ENCODE data around the gene FGF9.

DNA sequence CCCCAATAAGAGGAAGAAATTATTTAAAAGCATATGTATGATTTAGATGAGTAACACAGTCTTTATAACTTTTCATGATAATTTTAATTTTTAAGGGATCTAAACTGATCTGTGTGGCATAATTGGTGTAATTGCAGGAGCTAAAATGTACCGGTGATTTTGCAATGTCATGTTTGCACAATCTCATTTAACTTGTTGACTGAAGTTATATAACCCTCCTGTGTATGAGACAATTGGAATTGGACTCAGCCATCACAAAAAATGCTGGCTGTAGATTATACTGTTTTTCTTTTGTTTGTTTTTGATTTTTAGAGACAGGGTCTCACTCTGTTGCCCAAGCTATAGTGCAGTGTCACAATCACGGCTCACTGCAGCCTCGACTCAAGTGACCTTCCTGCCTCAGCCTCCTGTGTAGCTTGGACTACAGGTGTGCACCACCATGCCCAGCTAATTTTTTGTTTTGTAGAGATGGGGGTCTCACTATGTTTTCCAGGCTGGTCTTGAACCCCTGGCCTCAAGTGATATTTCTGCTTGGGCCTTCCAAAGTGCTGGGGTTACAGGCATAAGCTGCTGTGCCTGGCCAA lies 26.1 kb downstream of the FGF9 start:
- TF ChIP-seq, protein P1, sequence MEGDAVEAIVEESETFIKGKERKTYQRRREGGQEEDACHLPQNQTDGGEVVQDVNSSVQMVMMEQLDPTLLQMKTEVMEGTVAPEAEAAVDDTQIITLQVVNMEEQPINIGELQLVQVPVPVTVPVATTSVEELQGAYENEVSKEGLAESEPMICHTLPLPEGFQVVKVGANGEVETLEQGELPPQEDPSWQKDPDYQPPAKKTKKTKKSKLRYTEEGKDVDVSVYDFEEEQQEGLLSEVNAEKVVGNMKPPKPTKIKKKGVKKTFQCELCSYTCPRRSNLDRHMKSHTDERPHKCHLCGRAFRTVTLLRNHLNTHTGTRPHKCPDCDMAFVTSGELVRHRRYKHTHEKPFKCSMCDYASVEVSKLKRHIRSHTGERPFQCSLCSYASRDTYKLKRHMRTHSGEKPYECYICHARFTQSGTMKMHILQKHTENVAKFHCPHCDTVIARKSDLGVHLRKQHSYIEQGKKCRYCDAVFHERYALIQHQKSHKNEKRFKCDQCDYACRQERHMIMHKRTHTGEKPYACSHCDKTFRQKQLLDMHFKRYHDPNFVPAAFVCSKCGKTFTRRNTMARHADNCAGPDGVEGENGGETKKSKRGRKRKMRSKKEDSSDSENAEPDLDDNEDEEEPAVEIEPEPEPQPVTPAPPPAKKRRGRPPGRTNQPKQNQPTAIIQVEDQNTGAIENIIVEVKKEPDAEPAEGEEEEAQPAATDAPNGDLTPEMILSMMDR (conservative IDR thresholded peaks at IDR 0.05; ENCODE audit: low read length), result no peak
- TF ChIP-seq EZH2phosphoT487 (IDR thresholded peaks at IDR 0.05; ENCODE audit: borderline replicate concordance, low read depth, low read length), result no peak

Measured in OCI-LY7 (cell line).